Stimulated activated CD4-positive, alpha-beta T cell treated with anti-CD3 and anti-CD28 coated beads, TNF-alpha, amount 100 ng/mL, for 48 hours (primary cell): ENCODE data around the gene NPC1.
"Not testable (repeated sequence)": the region's sequence is repeated elsewhere in the genome, so short reads cannot be mapped to it uniquely, and the experiment has no call there.

ENCODE experiments used
- DNase-seq, 3 donors: peaks; one replicate each; pipeline ENCODE4 v3.0.0-alpha.2; 2020; ENCODE audit warnings: low read depth in 3 of 3

Gene NPC1

DNA sequence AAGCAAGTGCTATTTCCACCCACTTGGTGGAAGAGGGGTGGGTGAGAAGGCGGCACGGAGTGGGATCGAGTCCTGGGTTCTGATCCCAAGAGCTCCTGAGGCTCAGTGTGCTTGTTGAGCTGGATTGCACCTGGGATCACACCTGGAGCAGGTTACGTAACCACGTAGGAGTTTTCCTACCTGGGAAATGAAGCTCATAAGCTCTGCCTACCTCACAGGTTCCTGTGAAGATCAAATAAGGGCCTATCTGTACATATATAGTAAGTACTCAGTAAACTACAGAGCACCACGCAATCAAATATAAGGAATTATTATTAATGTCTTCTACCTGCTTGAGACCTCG is 11.0 kb downstream of the NPC1 start:
- DNase-seq, result no peak

GRCh38 chr18:23574611-23575308 is 11.5 kb downstream of the NPC1 start:
- no peak for DNase-seq

DNA sequence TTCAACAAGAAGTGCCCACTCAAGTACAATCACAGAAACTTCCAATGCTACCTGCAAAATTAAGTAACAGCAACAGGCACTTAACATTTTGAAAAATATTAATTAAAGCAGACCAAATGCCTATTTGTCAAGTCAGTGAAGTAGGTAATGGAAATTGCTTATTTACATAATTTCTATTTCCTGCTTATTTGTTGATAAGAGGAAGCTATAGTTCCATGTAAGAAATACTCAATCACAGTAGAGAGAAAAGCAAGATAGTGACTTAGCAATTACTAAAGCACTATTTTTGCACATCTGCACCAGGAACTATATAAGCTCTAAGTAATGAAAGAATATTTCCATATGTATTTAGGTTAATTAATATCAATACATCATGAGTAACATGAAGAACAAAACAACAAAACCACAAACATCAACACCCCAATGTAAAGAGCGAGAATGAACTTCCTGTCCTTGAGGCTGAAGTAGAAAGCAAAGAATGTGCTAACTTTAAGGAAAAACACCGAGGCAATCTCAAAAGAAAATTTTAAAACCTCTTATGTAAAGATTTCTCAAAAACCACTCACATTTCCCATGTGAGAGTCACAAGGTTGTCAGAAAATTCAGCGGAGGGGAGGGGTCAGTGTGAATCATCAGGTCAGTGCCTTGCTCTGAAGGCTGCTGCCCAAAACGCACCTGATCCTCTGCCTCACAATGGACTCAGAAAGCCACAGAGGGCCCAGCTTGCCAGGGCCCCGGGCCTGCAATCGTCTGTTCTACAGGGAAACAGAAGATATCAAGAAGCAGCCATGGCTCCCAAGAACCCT is 12.5 kb downstream of the NPC1 start:
- no peak for DNase-seq

DNA sequence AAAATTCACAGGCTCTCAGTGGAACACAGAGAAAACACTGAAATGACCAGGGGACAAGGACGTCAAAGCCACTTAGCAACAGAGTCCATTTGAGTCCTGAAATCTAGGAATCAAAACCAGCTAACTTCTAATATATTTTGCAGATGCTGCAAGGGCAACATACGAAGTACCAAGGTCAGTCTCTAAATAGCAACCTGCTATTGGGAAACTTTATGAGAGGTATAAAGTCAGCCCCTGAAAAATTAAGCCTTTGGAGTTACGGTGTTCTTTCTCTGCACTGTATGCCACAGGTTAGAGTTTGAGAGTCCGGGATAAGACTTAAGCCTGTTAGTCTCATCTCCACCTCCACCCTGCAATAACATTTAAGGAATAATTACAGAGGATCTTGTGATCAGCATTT is 13.3 kb downstream of the NPC1 start:
- no peak for DNase-seq

DNA sequence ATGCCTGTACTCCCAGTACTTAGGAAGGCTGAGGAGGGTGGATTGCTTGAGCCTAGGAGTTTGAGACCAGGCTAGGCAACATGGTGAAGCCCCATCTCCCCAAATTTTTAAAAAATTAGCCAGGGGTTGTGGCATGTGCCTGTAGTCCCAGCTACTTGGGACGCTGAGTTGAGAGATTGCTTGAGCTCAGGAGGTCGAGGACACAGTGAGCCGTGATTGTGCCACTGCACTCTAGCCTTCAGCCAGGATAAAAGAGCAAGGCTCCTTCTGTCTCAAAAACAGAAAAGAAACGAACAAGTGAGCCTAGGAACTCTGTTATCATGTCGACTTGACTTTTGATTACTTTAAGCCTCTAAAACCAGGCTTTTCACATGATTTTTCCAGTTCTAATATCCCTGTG is 13.7 kb downstream of the NPC1 start:
- DNase-seq, result no peak

DNA sequence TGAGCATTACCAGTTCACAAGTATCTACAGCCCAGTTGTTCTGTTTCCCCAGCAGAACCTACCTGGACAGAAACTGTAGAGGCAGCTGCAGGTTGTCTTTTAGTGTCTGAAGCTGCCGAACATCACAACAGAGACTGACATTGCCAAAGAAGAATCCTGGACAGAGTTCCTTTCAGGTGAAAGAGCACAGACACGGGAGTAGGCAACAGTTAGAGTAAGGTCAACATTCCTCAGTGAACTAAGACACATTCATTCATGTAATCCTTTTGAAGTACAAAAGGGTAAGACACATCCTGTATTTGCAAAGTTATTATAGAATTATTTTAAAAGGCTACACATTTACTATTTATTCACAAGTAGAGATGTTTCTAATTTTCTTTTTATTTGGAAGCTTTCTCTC is 14.3 kb downstream of the NPC1 start:
- no peak for DNase-seq

DNA sequence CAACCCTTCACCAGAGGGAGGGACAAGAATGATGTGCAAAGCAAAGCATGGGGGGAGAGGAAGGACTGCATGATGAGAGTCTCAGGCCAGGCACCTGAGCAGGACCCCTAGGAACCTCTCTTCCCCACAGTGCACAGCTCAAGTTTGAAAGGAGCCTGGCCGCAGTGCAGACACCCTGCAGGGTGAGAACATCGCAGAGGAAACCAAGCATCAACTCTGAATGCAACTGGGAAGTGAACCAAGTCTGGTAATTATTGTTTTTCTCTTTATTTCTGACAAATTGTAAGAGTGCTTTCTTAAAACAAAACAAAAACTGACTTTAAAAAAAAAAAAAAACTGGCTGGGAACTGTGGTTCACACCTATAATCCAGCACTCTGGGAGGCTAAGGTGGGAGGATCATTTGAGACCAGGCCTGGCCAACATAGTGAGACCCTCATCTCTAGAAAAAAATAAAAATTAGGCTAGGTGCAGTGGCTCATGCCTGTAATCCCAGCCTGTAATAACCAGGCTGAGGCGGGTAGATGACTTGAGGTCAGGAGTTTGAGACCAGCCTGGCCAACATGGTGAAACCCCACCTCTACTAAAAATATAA is 15.3 kb downstream of the NPC1 start:
- DNase-seq, result no peak

DNA sequence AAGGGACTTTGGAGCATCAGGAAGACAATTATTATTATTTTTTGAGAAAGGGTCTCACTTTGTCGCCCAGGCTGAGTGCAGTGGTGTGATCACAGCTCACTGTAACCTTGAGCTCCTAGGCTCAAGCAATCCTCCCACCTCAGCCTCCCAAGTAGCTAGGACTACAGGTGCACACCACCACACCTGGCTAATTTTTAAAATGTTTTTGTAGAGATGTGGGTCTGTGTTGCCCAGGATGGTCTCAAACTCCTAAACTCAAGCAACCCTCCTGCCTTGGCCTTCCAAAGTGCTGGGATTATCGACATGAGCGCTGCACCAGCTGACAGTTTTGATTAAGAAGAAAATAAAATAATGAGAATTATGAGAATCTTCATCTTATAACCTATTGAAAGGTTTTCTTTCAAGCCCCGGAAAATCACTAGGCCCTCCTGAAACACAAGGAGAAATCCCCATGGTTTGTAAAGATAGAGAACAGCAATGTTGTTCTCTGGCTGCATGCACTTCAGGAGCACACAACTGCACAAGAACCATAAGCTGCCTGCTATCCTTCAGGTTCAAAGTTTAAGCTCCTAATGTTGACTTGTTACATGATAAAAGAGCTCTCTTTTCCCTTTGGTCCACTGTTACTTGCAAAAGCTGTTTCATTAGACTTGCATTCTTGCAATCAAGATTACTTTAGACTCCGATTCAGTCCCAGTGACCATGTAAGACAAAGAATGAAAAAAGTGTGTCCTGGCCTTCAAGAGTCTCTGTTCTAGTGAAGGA is 16.8 kb downstream of the NPC1 start:
- DNase-seq, result no peak

DNA sequence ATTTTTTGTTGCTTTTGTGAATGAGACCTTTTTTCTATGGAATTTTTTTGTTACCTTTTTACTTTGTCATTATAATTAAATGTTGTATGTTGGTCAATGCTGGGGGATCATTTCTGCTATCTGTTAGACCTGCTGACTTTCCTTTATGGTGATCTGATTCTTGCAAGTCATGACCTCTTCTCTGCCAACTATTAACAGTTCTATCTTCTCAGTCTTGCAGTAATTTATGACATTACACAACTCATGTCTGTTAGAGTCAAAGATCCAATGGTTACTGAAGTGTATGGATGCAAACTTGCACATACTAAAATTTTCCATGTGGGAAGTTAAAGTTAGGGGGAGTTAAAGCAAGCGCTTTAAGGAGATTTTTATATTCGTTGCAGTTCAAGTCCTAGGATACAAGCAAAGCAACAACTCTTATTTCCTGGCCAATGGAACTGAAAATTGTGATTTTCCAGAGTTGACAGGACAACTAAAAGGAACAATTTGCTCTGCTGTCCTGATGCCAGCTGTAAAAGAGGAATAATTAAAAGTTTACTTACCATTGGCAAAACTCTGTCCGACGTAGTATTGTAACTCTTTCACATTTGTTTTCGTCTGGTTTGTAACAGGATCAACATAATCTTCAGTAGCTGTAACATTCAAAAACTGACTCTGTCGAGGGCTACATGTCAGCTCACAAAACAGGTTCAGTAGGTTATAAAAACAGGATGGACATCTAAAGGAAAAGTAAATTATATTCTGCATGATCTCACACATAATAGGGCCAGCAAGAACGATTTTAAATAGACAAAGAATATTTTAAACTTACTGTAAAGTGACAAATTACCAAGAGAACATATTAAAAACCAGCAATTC is 17.8 kb downstream of the NPC1 start:
- DNase-seq, result no peak

GRCh38 chr18:23567671-23568070 is 18.6 kb downstream of the NPC1 start:
- no peak for DNase-seq

- no peak for DNase-seq
Measured at GRCh38 chr18:23565916-23566547, 20.3 kb downstream of the NPC1 start.

- no peak for DNase-seq
Measured at GRCh38 chr18:23563377-23564043, 22.8 kb downstream of the NPC1 start.

- DNase-seq, result no peak
Measured at GRCh38 chr18:23560186-23560585, 26.1 kb downstream of the NPC1 start.

- not testable (repeated sequence) for DNase-seq
Measured at GRCh38 chr18:23557511-23557910, 28.8 kb downstream of the NPC1 start.

DNA sequence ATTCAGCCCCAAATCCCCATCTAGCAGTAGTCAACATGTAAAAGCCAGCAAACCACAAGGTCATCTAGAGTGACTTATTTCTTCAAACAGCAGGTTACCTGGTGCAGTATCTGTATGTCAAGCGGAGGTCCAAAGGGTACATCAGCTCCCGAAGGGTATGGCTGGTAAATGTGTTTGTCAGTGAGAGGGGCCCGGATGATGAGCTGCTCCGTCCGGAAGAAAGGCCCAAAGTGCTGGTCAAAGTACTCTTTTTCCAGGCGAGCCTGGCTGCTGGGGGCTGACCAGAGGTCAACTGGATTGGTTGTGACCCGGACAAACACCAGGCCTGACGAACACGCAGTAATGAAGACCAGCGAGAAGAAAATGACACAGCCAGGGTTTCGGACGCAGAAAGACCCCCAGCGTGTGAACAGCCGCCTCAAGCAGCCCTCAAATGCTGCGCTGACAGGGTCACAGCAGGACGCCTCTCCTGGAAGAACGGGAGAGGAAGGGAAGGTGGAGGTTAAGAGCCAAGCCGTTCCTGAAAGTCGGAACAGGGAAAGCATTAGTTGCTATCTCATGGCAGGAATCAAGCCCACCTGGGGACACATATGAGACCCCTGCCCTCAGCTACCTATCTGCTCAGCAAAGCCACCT is 30.0 kb downstream of the NPC1 start:
- no peak for DNase-seq

DNA sequence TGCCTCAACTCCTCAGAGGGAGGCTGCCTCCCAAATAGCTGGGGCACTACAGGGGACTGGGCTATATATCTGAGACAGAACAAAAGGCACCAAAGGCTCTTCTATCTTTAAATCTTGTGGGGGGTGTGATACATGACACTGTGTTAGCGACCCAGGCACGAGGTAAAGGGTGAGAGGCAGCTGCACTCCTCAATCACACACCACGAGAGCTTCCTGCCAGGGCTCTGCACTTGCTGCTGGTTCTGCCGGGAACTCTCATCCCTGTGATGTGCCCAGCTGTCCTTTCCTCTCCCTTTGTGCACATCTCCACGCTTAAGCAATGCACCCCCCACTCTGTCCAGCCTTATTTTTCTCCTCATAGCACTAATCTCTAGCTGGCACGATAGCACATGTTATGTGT is 32.4 kb downstream of the NPC1 start:
- DNase-seq, result no peak

- no peak for DNase-seq
Measured at GRCh38 chr18:23552505-23552904, 33.8 kb downstream of the NPC1 start.

- DNase-seq, result no peak
Measured at GRCh38 chr18:23551978-23552377, 34.3 kb downstream of the NPC1 start.

DNA sequence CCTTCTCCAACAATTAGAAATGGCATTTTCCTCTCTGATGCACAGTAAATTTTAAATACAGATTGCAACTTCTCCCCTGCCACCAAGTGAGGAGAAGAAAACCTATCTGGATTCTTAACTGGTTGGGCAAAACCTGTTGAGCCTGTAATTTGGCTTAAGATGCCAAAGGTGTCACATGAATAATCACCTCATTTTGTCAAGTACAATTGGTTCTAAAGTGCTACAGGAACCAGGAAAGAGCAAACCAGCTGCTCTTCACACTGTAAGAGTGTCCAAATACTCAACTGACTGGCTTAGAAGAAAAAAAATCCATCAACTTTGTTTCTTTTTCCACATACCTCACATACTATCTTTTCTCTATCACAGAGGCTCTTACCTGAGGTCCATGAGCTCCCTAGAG is 35.4 kb downstream of the NPC1 start:
- no peak for DNase-seq

DNA sequence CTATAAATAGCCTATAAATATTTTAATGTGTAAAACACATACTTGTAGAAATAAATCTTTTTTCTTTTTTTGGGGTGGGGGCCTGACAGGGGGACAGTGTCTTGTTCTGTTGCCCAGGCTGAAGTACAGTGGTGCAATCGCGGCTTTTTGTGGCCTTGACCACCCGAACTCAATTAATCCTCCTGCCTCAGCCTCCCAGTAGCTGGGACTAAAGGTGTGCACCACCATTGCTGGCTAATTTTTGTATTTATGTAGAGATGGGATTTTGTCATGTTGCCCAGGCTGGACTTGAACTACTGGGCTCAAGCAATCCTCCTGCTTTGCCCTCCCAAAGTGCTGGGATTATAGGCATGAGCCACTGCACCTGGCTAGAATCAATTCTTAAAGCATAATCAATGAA is 37.6 kb downstream of the NPC1 start:
- no peak for DNase-seq
